A673 (cell line): Measurements from ENCODE around the gene PCSK7. TPM values are rescaled to one million over a fixed set of nuclear protein-coding genes. Genes with fewer than 3 reads are reported as not detected.

ENCODE experiments used
- BruUV-seq: library from RNA; stranded (reverse); fragments of 400-500 nt; replicated peaks from 2 replicates; lab custom pipeline; 2021; lab: Mats Ljungman, UMichigan
- CTCF ChIA-PET: fragments of 300-600 bp; sonication (Branson Sonifier 250); formaldehyde crosslinking; loops from one replicate; lab custom pipeline; 2022; ENCODE audit warnings: antibody characterized with exemption; lab: Charles Lee
- POLR2A ChIA-PET: fragments of 300-600 bp; sonication (Branson Sonifier 250); formaldehyde crosslinking; loops from one replicate; lab custom pipeline; 2022; ENCODE audit warnings: antibody characterized with exemption; ENCODE audit not compliant: low non-redundant PET; lab: Charles Lee
- DNase-seq: peaks from one replicate; pipeline ENCODE4 v3.0.0-alpha.2; 2015; ENCODE audit warnings: low spot score
- H3K27ac ChIP-seq: fragments of 200-600 bp; sonication (generic); 2 replicates; pipeline ENCODE4 v1.5.1; 2016; ENCODE audit warnings: mixed run types, low read depth, mild to moderate bottlenecking, mixed read lengths, antibody characterized with exemption, low read length; ENCODE audit not compliant: poor library complexity, severe bottlenecking
- H3K27me3 ChIP-seq: fragments of 200-600 bp; sonication (generic); replicated peaks from 2 replicates; pipeline ENCODE4 v1.6.1; 2017; ENCODE audit warnings: mixed run types, low read depth, mild to moderate bottlenecking, mixed read lengths, antibody characterized with exemption, low read length; ENCODE audit not compliant: insufficient read depth, poor library complexity
- H3K36me3 ChIP-seq: fragments of 200-600 bp; sonication (generic); 2 replicates; pipeline ENCODE4 v1.6.1; 2016; ENCODE audit warnings: mixed run types, mild to moderate bottlenecking, mixed read lengths, antibody characterized with exemption, low read length; ENCODE audit not compliant: insufficient read depth, poor library complexity, severe bottlenecking
- H3K4me1 ChIP-seq: fragments of 200-600 bp; sonication (generic); 2 replicates; pipeline ENCODE4 v1.6.1; 2017; ENCODE audit warnings: mixed run types, mild to moderate bottlenecking, mixed read lengths, antibody characterized with exemption, low read length; ENCODE audit not compliant: insufficient read depth, poor library complexity, severe bottlenecking
- H3K4me3 ChIP-seq: fragments of 200-600 bp; sonication (generic); 2 replicates; pipeline ENCODE4 v1.5.1; 2016; ENCODE audit warnings: low read depth, mixed run types, mild to moderate bottlenecking, mixed read lengths, low read length; ENCODE audit not compliant: poor library complexity, severe bottlenecking
- H3K9me3 ChIP-seq: fragments of 200-600 bp; sonication (generic); 2 replicates; pipeline ENCODE4 v1.6.1; 2016; ENCODE audit warnings: mixed run types, low read depth, mild to moderate bottlenecking, mixed read lengths, antibody characterized with exemption, low read length; ENCODE audit not compliant: poor library complexity, severe bottlenecking
- CTCF ChIP-seq: fragments of 300-800, 200-600 bp; sonication (generic); conservative IDR thresholded peaks from 2 replicates; pipeline ENCODE4 v1.5.1; 2017; ENCODE audit warnings: low read depth, mild to moderate bottlenecking, antibody characterized with exemption, low read length, moderate library complexity, mixed read lengths
- EZH2 ChIP-seq: fragments of 200-600 bp; sonication (generic); IDR thresholded peaks from 2 replicates; pipeline ENCODE4 v1.6.1; 2017; ENCODE audit warnings: borderline replicate concordance, low read depth, mild to moderate bottlenecking, mixed read lengths, antibody characterized with exemption, low read length; ENCODE audit not compliant: poor library complexity, severe bottlenecking
- intact Hi-C: fragments of 100-400 bp; cut with micrococcal nuclease; formaldehyde crosslinking; loops from one replicate; pipeline ENCODE4 v1.10.0; 2022; ENCODE audit not compliant: unreplicated experiment
- total RNA-seq: library from RNA; stranded (reverse); gene quantifications from 2 replicates; pipeline ENCODE4 v1.2.3, GENCODE V29; 2021

Gene PCSK7
- total RNA-seq, 1 experiment from 2014 or later = 49.0 TPM

GRCh38 chr11:117187428-117187798 is 44.5 kb downstream of the PCSK7 start:
- intact Hi-C loops = no loop called here
- Histone ChIP-seq H3K4me1 (no peaks in the 10 kb centered on the region), H3K9me3 (no peaks in the 10 kb centered on the region), H3K27me3 (no peaks in the 10 kb centered on the region), H3K4me3 (no peak overlapping the region), H3K36me3 (peaks cover 13% of the 10 kb centered on the region), H3K27ac (no peak overlapping the region)
- TF ChIP-seq EZH2 (no peak), CTCF (no peak)
- ChIA-PET POLR2A (no interaction called here), CTCF (no interaction called here)
- no peak for DNase-seq
- BruUV-seq = no TSS peak

- TF ChIP-seq EZH2 = no peak
- TF ChIP-seq CTCF = no peak
- no peak overlapping the region for H3K27ac ChIP-seq
- CTCF ChIA-PET = no interaction called here
- no peaks in the 10 kb centered on the region for H3K27me3 ChIP-seq
- DNase-seq = no peak
- intact Hi-C loops = no loop called here
- H3K36me3 ChIP-seq = peaks cover 13% of the 10 kb centered on the region
- POLR2A ChIA-PET = no interaction called here
- no peaks in the 10 kb centered on the region for H3K9me3 ChIP-seq
- no TSS peak for BruUV-seq
- H3K4me1 ChIP-seq = no peaks in the 10 kb centered on the region
- H3K4me3 ChIP-seq = no peak overlapping the region
Observed at GRCh38 chr11:117187007-117187406, 44.9 kb downstream of the PCSK7 start.

- TF ChIP-seq CTCF (no peak), EZH2 (no peak)
- Histone ChIP-seq H3K36me3 (peaks cover 13% of the 10 kb centered on the region), H3K4me1 (peaks cover 2% of the 10 kb centered on the region), H3K4me3 (no peak overlapping the region), H3K9me3 (no peaks in the 10 kb centered on the region), H3K27ac (no peak overlapping the region), H3K27me3 (no peaks in the 10 kb centered on the region)
- CTCF ChIA-PET = interaction anchor here (0.6 kb wide), 1 partner anchor 15 kb away, joined by 10 read pairs; no protein-coding TSS in a partner anchor
- no peak for DNase-seq
- no TSS peak for BruUV-seq
- intact Hi-C loops = no loop called here
- POLR2A ChIA-PET = no interaction called here
Observed at GRCh38 chr11:117186431-117186761, 45.5 kb downstream of the PCSK7 start.
